Neural progenitor cell (in vitro differentiated cells): ENCODE data around the gene EIF3A.

Source experiments
- CTCF ChIP-seq: fragments of 200-600 bp; sonication (generic); IDR thresholded peaks from 2 replicates; pipeline ENCODE4 v1.5.1; 2017; ENCODE audit warnings: antibody characterized with exemption, mild to moderate bottlenecking
- EZH2 ChIP-seq: fragments of 200-600 bp; sonication (generic); IDR thresholded peaks from 2 replicates; pipeline ENCODE4 v1.6.1; 2017; ENCODE audit warnings: antibody characterized with exemption, mild to moderate bottlenecking, moderate library complexity
- EZH2phosphoT487 ChIP-seq: fragments of 200-600 bp; sonication (generic); IDR thresholded peaks from 2 replicates; pipeline ENCODE4 v1.6.1; 2017; ENCODE audit warnings: antibody characterized with exemption

- TF ChIP-seq CTCF, result no peak
- TF ChIP-seq EZH2, result no peak
- no peak for TF ChIP-seq EZH2phosphoT487
Measured at GRCh38 chr10:119026301-119027110, 54.1 kb downstream of the EIF3A start.
